ENCODE results near the gene IPO9. TPM values are rescaled to one million over a fixed set of nuclear protein-coding genes. Genes with fewer than 3 reads are reported as not detected.

Gene IPO9
- polyA plus RNA-seq, 1 donor (not counting 4 experiments of a cell fraction or from before 2014, with no cell fraction given) = 38.9 TPM

DNA sequence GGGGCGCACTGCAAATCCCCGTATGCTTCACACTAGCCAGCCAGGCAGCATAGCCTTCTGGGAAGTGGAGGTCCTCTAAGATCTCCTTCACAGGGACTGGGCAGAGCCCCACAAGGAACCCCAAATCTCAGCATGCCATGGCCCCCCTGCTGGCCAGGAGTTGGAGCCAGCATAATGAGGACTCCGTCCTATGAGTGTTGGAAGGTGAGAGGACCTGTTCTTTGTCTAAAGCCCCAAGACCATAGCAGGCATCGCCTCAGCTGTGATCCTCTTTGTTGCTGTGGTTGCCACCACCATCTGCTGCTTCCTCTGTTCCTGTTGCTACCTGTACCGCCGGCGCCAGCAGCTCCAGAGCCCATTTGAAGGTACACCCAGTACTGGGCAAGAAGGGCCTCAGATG is 61.3 kb downstream of the IPO9 start:
- no peak overlapping the region for H3K4me3 ChIP-seq (ENCODE audit: control insufficient read depth in 2 of 3, extremely low read depth in 1 of 3, insufficient read depth in 2 of 3, low read depth in 1 of 3, low read length in 3 of 3)
- DNase-seq (ENCODE audit: low read depth, low spot score) (no peak), FAIRE-seq (no peak)
- no peaks in the 10 kb centered on the region for H3K79me2 ChIP-seq (ENCODE audit: control insufficient read depth, insufficient read depth, low read length)
- no peak overlapping the region for H3K4me2 ChIP-seq (ENCODE audit: control insufficient read depth, extremely low read depth, insufficient read depth, low read depth, low read length)
- H3K27ac ChIP-seq (ENCODE audit: control insufficient read depth, insufficient read depth, low read length) = no peak overlapping the region
- H3K9ac ChIP-seq (ENCODE audit: control insufficient read depth, extremely low read depth, insufficient read depth, low read length) = no peak overlapping the region
- no peak for TF ChIP-seq EZH2 (IDR thresholded peaks at IDR 0.05; ENCODE audit: low read length)
- TF ChIP-seq, protein P1, sequence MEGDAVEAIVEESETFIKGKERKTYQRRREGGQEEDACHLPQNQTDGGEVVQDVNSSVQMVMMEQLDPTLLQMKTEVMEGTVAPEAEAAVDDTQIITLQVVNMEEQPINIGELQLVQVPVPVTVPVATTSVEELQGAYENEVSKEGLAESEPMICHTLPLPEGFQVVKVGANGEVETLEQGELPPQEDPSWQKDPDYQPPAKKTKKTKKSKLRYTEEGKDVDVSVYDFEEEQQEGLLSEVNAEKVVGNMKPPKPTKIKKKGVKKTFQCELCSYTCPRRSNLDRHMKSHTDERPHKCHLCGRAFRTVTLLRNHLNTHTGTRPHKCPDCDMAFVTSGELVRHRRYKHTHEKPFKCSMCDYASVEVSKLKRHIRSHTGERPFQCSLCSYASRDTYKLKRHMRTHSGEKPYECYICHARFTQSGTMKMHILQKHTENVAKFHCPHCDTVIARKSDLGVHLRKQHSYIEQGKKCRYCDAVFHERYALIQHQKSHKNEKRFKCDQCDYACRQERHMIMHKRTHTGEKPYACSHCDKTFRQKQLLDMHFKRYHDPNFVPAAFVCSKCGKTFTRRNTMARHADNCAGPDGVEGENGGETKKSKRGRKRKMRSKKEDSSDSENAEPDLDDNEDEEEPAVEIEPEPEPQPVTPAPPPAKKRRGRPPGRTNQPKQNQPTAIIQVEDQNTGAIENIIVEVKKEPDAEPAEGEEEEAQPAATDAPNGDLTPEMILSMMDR (optimal IDR thresholded peaks at IDR 0.05 in 1 of 3, IDR thresholded peaks at IDR 0.05 in 1 of 3, conservative IDR thresholded peaks at IDR 0.05 in 1 of 3; ENCODE audit: extremely low read depth in 1 of 3, insufficient read depth in 2 of 3, low read length in 3 of 3) = no peak
- H3K4me1 ChIP-seq (ENCODE audit: control insufficient read depth, extremely low read depth, insufficient read depth, low read length) = peaks cover 11% of the 10 kb centered on the region
- peaks cover 18% of the 10 kb centered on the region for H3K27me3 ChIP-seq (ENCODE audit: control insufficient read depth, extremely low read depth, insufficient read depth, low read length)
- dilution Hi-C loops (cut with MboI; ENCODE audit: extremely low pct_ligation_motif_present, low sequenced_read_pairs) = no loop called here
- H3K9me1 ChIP-seq (ENCODE audit: control insufficient read depth, extremely low read depth, insufficient read depth, low read length) = no peaks in the 10 kb centered on the region
- no peaks in the 10 kb centered on the region for H3K9me3 ChIP-seq (ENCODE audit: control insufficient read depth, low read depth, low read length)
- H4K20me1 ChIP-seq (ENCODE audit: control insufficient read depth, extremely low read depth, insufficient read depth, low read length) = no peaks in the 10 kb centered on the region
- H3K36me3 ChIP-seq (ENCODE audit: control insufficient read depth in 2 of 2, extremely low read depth in 1 of 2, insufficient read depth in 2 of 2, low read length in 2 of 2) = no peaks in the 10 kb centered on the region
- no peak overlapping the region for H2AFZ ChIP-seq (ENCODE audit: control insufficient read depth, low read length)

DNA sequence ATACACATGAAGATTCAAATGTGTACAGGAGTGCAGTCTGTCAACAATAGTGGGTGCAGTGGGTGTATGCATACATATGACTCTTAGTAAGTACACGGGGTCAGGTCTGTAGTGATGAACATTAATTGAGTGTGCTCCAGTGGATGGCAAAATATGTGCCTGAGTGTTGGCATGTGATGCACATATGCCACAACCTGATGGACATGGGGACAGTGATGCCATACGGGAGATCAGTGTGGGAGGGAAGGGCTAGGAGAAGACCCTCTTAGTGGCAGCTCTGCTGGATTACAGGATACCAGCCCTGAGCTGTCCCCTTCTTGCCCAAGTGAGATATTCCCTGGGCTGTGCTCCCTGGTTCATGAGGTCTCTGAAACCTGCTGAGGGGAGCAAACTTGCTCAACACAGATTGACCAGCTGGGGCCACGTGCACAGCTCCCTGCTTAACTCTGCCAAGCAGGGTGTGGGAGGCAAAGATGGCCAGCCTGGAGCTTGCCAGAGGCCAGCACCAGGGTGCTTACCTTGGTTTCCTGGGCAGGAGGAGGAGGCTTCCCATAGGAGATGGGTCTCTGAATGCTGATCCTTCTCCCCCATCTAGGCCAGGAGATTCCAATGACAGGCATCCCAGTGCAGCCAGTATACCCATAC is 62.0 kb downstream of the IPO9 start:
- H3K36me3 ChIP-seq (ENCODE audit: control insufficient read depth in 2 of 2, extremely low read depth in 1 of 2, insufficient read depth in 2 of 2, low read length in 2 of 2) = no peaks in the 10 kb centered on the region
- no peaks in the 10 kb centered on the region for H4K20me1 ChIP-seq (ENCODE audit: control insufficient read depth, extremely low read depth, insufficient read depth, low read length)
- H3K27ac ChIP-seq (ENCODE audit: control insufficient read depth, insufficient read depth, low read length) = no peak overlapping the region
- no peaks in the 10 kb centered on the region for H3K9me3 ChIP-seq (ENCODE audit: control insufficient read depth, low read depth, low read length)
- no peaks in the 10 kb centered on the region for H3K9me1 ChIP-seq (ENCODE audit: control insufficient read depth, extremely low read depth, insufficient read depth, low read length)
- H3K27me3 ChIP-seq (ENCODE audit: control insufficient read depth, extremely low read depth, insufficient read depth, low read length) = peaks cover 18% of the 10 kb centered on the region
- dilution Hi-C loops (cut with MboI; ENCODE audit: extremely low pct_ligation_motif_present, low sequenced_read_pairs) = no loop called here
- no peak overlapping the region for H3K9ac ChIP-seq (ENCODE audit: control insufficient read depth, extremely low read depth, insufficient read depth, low read length)
- no peak for DNase-seq (ENCODE audit: low read depth, low spot score)
- no peak overlapping the region for H3K4me3 ChIP-seq (ENCODE audit: control insufficient read depth in 2 of 3, extremely low read depth in 1 of 3, insufficient read depth in 2 of 3, low read depth in 1 of 3, low read length in 3 of 3)
- no peak overlapping the region for H2AFZ ChIP-seq (ENCODE audit: control insufficient read depth, low read length)
- peaks cover 4% of the 10 kb centered on the region for H3K4me1 ChIP-seq (ENCODE audit: control insufficient read depth, extremely low read depth, insufficient read depth, low read length)
- FAIRE-seq = no peak
- TF ChIP-seq EZH2 (IDR thresholded peaks at IDR 0.05; ENCODE audit: low read length) = no peak
- TF ChIP-seq, protein P1 (optimal IDR thresholded peaks at IDR 0.05 in 1 of 3, IDR thresholded peaks at IDR 0.05 in 1 of 3, conservative IDR thresholded peaks at IDR 0.05 in 1 of 3; ENCODE audit: extremely low read depth in 1 of 3, insufficient read depth in 2 of 3, low read length in 3 of 3) = no peak
- no peak overlapping the region for H3K4me2 ChIP-seq (ENCODE audit: control insufficient read depth, extremely low read depth, insufficient read depth, low read depth, low read length)
- no peaks in the 10 kb centered on the region for H3K79me2 ChIP-seq (ENCODE audit: control insufficient read depth, insufficient read depth, low read length)
